AG04449 (cell line): ENCODE results near the gene EPHB2.

ENCODE experiments used
- CTCF ChIA-PET: fragments of 350-600 bp; formaldehyde crosslinking; extraction: SDS; loops from one replicate; lab custom pipeline; 2021; ENCODE audit warnings: antibody characterized with exemption; lab: Yijun Ruan, JAX
- POLR2A ChIA-PET: fragments of 400-600, 350-600 bp; formaldehyde crosslinking; extraction: SDS; loops from one replicate; lab custom pipeline; 2020; ENCODE audit warnings: antibody characterized with exemption, inconsistent platforms; lab: Yijun Ruan, JAX
- DNase-seq: peaks from one replicate; pipeline ENCODE4 v3.0.0-alpha.2; 2010; ENCODE audit warnings: low read depth, low spot score
- H3K4me3 ChIP-seq: 2 replicates; pipeline ENCODE4 v1.5.1; 2011; ENCODE audit warnings: low read depth, mild to moderate bottlenecking, control low read depth, low read length
- TF ChIP-seq, protein P1 (sequence below): IDR thresholded peaks from one replicate; pipeline ENCODE4 v1.5.1; 2011; ENCODE audit warnings: mild to moderate bottlenecking, moderate library complexity, low read length, control low read depth, inconsistent platforms; ENCODE audit not compliant: insufficient read depth; ENCODE audit errors: missing control alignments

Gene EPHB2

DNA sequence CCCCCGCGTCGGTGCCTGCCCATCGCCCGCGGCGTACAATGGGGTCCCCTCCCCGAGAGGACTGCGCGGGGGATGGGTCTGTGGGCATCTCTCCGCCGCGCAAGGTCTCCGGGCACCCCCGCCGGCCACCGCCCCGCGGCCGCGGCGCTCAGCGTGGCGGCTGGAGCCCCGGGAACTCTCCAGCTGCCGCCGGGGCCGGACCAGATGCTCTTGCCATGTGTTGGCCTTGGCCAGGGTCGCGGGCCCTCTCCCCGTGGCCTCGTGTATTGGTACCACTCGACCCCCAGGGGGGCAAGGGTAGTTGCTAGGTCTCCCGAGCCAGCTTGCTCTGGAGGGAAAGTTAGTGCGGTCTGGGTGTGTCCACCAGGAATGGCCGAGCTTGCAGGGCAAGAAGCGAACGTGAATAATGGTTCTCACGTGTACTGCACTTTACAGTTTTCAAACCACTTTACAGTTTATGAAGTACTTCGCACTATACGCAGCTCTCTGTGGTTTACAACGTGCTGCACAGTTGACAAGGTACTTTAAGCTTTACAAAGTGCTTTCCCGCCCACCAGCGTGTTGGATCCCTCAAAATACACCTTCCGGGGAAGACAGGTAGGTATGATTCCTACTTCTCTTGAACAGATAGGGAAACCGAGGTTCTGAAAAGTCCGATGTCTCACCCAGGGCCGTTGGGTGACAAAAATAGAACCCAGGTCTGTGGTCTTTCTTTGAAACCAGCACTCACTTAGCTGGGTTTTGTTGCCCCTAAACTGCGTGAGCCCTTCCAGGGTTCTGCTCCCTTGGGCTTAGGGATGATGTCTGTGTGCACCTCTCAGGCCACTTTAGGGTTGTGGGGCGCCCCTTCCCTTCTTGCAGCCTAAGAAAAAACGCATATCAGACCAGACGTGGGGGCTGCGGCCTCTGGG is 1.2 kb downstream of the EPHB2 start:
- ChIA-PET CTCF (interaction anchor here (0.7 to 3.4 kb wide), 7 partner anchors 7 to 177 kb away, joined by 3 to 21 read pairs (median 5); no protein-coding TSS in a partner anchor), POLR2A (interaction anchor here (0.7 kb wide), 1 partner anchor 222 kb away, joined by 5 read pairs; no protein-coding TSS in a partner anchor)
- DNase-seq: no peak
- TF ChIP-seq, protein P1, sequence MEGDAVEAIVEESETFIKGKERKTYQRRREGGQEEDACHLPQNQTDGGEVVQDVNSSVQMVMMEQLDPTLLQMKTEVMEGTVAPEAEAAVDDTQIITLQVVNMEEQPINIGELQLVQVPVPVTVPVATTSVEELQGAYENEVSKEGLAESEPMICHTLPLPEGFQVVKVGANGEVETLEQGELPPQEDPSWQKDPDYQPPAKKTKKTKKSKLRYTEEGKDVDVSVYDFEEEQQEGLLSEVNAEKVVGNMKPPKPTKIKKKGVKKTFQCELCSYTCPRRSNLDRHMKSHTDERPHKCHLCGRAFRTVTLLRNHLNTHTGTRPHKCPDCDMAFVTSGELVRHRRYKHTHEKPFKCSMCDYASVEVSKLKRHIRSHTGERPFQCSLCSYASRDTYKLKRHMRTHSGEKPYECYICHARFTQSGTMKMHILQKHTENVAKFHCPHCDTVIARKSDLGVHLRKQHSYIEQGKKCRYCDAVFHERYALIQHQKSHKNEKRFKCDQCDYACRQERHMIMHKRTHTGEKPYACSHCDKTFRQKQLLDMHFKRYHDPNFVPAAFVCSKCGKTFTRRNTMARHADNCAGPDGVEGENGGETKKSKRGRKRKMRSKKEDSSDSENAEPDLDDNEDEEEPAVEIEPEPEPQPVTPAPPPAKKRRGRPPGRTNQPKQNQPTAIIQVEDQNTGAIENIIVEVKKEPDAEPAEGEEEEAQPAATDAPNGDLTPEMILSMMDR: no peak
- H3K4me3 ChIP-seq: peak overlapping the region; percentile 60

DNA sequence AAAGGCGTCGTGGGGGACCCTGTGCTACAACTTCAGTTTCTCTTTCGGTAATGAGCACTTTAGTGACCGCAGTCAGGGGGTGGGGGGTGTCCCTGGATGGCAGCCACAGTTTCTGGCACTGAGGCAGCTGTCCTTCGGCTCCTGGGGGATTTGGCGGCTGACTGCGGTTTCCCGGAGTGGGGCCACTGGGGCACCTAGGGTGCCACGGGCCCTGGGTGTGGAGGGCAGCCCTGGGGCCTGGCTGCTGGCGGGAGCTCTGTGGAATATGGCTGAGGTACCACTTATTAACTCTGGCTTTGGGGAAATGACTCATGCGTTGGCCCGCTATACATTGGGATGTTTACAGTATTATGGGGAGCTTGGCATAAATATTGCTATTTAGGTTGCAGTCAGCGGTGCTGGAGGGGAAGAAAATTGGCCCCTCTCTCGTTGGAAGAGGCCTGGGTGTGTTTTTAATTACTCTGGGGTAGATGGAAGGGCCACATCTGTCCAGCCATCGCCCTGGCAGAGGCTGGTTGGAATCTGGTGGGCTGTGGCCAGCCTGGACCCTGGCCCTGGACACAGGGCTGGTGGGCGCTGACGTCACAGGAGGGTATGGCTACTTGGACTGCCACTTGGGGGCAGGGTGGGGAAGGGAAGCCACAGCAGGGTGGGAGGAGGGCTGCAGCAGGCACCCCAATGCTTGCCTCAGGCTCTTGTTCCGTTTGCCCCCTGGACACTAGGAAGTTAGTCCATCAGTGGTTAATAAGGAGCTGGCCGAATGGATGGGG is 2.0 kb downstream of the EPHB2 start:
- no peak overlapping the region for H3K4me3 ChIP-seq
- POLR2A ChIA-PET: no interaction called here
- TF ChIP-seq, protein P1: no peak
- no peak for DNase-seq
- CTCF ChIA-PET: interaction anchor here (1.0 to 3.4 kb wide), 6 partner anchors 8 to 177 kb away, joined by 3 to 21 read pairs (median 5); no protein-coding TSS in a partner anchor

DNA sequence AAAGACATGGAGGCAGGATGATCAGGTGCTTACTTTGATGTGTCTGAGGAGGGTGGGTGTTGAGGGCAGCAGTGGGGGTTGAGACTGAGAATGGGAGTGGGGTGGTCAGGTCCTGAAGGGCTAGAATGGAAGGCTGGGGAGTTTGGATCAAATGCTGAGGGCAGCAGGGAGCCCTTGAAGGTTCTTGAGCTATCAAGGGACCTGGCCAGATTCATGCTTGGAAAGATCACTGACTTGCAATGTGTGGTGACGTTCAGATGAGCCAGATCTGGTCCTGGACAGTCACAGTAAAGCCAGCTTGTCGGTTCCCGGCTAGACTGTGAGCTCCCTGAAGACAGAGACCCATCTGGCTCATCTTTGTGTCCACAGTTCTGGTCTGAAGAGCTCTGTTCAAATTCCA is 3.8 kb downstream of the EPHB2 start:
- TF ChIP-seq, protein P1: no peak
- POLR2A ChIA-PET: no interaction called here
- H3K4me3 ChIP-seq: no peak overlapping the region
- CTCF ChIA-PET: interaction anchor here (1.1 to 3.4 kb wide), 3 partner anchors 10 to 175 kb away, joined by 3 to 21 read pairs (median 7); no protein-coding TSS in a partner anchor
- no peak for DNase-seq

DNA sequence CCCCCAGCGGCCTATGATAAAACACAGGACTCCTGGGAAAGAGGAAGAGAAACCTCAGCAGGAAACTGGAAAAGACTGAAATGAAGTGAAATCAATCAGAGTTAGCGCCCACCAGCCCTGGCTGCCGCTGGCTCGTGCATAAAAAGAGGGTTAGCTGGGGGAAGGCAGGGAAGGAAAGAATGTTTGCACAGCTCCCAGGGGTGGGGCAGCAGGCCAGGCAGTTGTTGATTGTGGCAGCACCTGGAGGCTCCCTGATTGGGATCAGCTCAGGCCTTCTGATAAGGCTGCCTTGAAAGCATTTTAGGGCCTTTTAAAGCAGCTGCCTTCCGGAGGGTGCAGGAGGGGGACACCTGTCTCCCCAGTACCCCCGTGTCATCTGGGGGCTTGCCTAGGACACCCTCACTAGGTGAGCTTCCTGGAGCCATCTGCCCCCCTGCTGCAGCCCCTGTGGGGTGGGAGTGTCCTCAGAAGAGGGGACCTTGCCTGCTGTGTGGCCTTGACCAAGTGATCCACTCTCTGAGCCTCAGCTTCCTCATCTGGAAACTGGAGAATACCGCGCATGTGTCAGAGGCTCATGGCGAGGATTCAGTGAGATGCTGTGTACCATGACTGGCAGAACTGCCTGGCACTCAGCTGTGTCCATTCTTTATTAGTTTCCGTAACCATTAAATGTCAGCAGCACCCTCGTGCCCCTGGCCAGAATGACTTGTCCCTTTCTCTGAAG is 6.6 kb downstream of the EPHB2 start:
- DNase-seq: no peak
- ChIA-PET CTCF (interaction anchor here (1.0 to 5.1 kb wide), 3 partner anchors 13 to 145 kb away, joined by 3 to 44 read pairs (median 5); no protein-coding TSS in a partner anchor), POLR2A (interaction anchor here (0.6 kb wide), 1 partner anchor 32 kb away, joined by 3 read pairs; no protein-coding TSS in a partner anchor)
- H3K4me3 ChIP-seq: no peak overlapping the region
- TF ChIP-seq, protein P1: no peak

DNA sequence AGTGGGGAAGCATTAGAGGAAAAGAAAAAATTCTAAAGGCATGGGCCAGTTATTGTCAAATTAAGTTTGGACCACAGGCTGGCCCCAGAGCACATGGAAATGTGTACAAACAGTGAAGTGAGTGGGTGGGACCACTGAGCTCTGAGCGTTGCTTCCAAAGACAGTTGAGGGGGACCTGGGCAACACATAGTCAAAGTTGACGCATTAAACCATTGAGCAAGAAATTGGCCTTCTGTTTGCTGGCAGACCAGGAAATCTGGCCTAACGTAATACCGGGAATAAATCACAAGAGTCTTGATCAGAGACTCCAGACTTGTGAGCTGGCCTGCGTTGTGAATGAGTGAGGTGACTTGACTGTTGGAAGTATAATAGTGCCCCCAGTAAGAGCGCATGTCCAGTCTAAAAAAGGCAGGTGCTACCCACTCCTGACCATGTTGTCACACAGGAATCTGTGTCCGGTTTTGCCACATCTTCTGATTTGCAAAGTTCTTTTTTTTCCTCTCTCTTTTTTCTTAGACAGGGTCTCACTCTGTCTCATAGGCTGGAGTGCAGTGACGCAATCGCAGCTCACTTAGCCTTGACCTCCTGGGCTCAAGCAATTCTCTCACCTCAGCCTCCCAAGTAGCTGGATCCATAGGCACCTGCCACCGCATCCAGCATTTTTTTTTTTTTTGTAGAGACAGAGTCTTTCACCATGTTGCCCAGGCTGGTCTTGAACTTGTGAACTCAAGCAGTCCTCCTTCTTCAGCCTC is 10.7 kb downstream of the EPHB2 start:
- DNase-seq: no peak
- POLR2A ChIA-PET: no interaction called here
- CTCF ChIA-PET: interaction anchor here (1.5 kb wide), 1 partner anchor 17 kb away, joined by 7 read pairs; no protein-coding TSS in a partner anchor
- TF ChIP-seq, protein P1: no peak
- no peak overlapping the region for H3K4me3 ChIP-seq
